HG02943 (cell line): ENCODE results near the gene TJP3.

Experiments
- ATAC-seq: cut with Tn5 transposase; IDR thresholded peaks from one replicate; pipeline ENCODE4 v1.9.1; 2021; ENCODE audit warnings: mild to moderate bottlenecking, low read depth, moderate library complexity; ENCODE audit not compliant: unreplicated experiment

The TJP3 gene

DNA sequence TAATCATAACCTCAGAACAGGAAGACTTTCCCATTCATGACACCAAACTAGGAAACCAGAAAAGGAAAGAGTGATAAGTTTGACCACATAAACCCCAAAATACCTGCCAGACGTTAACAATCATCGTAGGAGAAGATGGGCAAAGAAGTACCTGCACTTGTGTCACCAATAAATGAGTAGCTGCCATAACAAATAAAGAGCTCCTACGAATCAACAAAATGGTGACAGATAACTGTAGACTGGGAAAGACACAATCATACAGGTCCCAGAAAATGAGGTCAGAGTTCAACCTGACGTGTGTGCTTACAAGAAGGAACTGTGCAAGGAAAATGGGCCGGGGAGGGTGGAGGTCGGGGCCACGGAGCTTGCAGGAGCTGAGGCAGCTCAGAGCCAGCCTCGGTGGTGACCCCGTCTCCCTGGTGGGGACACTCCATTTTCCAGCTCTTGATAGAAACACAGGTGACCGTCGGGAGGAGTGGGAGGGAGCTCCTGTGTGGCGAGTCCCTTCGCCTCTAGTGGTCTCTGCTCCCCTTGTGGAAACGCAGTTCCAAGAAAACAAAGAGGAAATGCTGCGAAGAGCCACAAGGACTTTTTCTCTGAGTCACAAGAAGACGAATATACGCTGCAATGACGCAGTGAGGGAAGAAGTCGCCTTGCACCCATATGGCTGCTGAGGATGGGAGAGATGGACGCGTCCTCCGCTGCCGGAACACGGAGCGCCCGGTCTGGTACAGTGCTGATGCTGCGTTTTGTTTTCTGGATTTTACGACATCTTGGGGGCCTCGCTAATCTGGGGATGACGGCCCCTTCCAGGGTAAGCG lies 17.4 kb upstream of the TJP3 start:
- ATAC-seq: no peak

DNA sequence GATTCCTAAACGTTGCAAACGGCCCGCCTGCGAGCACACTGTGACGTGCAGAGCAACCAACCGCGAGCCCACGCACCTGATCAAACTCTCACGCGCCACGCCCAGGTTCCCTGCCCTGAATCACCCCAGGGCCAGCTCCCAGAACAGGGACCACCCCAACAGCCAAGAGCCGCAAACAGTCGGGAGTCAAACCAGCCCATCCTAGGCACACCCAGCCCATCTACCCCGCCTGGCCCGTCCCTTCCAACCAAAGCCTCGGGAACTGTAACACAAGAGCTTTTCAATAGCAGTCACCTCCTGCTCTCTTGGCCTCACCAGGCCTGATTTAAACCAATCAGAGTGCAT lies 16.8 kb upstream of the TJP3 start:
- ATAC-seq: no peak

DNA sequence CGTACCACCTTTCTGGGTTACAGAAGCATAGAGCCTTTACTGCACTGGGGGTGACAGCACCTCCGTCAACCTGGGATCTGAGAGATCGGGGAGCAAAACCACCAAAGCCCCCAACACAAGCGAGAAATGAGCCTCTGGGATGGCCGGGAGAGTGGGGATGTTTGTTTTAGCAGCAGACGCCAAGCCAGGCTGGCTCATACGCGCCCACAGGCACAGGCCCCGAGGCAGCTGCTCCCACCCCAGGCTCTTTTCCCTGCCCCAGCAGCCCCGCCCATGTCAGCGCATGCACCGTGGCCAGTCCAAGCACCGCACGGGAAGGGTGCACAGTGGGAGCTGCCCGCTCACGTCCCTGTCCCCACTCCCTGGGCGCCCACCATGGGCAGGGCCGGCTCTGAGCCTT lies 16.5 kb upstream of the TJP3 start:
- no peak for ATAC-seq

DNA sequence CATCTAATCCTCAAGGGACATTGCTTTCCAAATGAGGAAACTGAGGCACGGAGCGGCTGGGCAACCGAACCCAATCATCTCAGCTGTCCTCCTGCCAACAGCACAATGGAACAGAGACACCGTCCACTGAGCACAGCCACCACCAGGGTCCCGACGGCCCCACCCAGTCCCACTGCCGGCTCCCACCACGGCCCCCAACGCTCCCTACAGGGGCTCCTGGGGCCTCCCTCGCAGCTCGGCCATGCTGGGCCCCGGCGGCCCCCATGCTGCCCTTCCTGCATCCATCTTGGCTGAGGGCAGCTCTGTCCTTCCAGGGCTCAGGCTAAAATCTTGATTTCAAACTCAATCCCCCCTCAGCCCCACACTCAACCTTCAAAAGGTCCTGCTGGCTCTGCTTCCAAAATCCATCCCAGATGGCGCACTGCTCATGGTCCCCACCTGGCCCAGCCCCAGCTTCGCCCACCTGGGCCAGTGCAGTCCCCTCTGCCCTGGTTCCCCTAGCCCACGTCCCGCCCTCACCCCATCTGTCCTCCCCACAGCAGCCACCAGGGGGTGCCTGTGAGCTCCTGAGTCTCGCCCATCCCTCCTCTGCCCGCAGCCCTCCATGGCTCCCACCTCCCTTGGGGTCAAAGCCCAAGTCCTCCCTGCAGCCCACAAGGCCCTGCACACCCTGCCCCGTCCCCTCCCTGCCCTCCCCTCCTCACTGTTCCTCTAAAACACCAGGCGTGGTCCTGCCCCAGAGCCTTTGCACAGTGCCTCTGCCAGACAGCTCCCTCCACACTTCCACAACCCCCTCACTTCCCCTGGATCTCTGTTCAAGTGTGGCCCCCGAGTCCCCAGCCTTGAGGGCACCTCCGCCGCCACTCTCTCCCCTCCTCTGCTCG lies 15.8 kb upstream of the TJP3 start:
- no peak for ATAC-seq

DNA sequence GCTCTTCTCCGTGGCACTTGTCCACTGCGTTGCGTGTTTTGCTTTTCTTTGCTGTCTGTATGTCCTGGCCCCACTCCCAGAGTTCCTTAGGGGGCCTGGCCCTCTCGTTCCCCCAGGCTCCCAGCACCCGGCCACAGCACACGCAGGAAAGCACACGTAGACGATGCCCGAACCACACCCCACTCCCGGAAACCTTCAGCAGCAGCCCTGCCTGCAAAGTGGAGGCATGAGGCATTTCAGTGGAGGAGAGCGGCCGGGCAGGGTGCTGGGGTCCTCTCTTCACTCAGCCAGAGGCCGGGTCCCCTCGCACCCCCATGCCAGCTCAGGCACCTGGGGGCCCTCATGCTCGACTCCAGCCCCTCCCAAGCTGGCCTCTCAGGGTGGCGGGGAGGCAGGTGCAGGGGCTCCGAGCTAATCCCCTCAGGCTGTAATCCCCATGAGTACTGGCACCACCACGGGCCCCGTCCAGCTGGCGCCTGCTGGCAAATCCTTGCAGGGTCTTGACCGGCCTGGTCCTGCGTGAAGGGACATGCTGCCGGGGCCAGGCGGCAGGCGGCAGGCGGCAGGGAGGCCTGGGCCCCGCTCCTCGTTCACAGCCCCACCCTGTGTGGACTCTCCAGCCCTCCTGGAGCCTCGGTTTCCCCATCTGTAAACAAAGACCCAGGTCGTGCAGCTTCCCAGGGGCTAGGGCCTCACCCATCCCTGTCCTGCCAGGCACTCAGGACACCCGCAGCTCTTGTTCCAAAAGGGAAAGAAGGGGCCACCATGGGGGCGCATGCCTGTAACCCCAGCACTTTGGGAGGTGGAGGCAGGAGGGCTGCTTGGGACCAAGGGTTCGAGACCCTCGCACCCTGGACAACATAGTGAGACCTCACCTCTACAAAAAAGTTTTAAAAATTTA lies 14.9 kb upstream of the TJP3 start:
- no peak for ATAC-seq

DNA sequence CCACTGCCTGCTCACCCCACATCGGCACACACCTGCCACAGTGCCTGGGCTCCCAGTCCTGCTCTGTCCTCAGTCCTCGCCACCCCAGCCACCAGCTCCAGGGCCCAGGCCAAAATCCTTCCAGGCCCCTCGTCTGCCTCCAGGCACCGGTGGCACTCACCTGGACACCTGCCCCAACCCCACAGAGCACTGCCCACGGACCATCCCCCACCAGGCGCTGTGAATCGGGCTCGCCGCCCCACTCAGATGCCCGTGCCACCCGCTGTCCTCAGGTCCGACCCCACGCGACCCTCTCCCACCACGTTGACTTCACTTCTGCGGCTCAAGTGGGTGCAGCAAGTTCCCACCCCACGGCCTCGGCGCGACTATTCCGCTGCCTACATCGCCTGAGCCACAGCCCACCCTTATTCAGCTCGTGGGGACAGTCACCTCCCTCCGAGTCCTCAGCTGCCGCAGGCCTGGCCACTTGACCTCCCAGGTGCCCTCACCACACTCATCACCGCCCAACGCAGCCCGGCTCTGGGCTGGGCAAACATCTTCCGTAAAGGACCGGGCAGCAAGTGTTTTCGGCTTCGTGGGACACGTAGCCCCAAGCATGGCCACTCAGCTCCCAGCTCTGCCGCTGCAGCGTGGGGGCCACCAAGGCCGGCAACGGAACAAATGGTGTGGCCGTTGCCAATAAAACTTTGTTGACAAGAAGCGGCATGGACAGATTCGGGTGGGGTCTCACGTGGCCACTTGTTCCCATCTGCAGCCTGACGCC lies 13.6 kb upstream of the TJP3 start:
- no peak for ATAC-seq

DNA sequence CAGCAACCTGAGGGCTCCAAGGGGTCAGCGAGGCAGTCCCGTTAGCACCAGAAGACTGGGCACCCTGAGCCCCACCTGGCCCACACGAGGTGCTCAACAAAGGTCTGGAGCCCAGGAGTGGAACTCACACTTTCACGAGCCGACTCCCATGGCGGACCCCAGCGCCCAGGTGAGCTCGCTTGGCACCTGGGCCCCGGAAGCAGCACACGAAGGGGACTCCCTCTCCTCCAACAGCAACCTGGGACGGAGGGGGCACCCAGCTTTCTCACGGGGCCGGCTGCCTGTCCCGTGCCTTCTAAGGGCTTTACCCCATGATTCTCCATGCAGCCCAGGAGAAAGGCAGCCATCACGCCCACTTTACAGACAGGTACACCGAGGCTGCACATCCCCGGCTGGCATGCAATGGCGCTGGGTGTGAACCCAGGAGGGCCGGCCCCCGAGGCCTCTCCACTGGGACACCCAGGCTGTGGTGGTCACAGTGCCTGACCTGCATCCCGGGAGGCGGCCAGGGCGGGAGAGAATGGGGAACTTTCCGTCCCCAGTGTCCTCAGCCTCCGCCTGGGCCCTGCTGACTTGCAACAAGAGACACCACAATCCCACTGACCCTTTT lies 13.0 kb upstream of the TJP3 start:
- no peak for ATAC-seq

DNA sequence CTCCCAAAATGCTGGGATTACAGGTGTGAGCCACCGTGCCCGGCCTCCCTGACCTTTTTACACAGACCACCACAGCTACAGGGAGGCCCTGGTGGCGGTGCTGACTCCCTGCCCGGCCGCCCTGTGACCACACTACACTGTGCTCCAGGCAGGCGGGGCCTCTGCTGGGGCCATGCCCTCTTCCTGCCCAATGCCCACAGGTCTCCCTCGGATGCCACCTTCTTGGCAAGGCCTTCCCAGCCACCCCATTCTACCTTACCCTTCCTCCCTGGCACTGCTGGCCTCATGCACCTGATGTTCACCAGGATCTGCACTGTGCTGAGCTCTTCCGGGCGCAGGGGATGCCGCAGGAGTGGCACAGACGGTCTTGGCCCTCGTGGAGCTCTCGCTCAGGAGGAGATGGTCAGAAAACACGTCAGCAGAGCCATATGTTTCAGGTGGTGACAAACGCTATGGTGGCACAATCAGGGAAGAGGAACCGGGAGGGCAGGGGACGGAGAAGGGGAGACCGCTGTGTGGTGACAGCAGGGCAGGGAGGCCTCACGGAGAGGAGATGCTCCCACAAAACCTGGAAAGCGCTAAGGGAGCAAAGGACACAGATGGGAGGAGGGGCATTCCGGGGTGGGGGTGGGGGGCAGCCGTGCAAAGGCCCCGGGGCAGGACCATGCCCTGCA lies 12.1 kb upstream of the TJP3 start:
- no peak for ATAC-seq

DNA sequence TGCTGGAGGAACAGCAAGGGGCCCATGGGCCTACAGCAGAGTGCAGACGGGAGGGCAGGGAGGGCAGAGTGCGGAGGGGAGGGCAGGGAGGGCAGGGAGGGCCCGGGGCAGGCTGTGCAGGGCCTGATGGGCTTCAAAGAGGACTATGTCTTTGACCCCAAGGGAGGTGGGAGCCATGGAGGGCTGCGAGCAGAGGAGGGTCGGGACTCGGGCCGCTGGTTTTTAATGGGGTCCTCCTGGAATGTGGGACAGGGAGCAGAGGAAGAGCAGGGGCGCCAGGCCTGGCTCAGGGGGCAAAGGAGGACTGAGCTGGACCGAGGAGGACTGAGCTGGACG lies 11.6 kb upstream of the TJP3 start:
- no peak for ATAC-seq

DNA sequence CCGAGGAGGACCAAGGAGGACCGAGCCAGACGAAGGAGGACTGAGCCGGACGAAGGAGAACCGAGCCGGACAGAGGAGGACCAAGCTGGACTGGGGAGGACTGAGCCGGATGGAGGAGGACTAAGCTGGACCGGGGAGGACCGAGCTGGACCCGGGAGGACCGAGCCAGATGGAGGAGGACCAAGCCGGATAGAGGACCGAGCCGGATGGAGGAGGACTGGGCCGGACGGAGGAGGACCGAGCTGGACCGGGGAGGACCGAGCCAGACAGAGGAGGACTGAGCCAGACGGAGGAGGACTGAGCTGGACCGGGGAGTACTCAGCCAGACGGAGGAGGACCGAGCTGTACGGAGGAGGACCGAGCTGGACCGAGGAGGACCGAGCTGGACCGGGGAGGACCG lies 11.1 kb upstream of the TJP3 start:
- ATAC-seq: no peak

DNA sequence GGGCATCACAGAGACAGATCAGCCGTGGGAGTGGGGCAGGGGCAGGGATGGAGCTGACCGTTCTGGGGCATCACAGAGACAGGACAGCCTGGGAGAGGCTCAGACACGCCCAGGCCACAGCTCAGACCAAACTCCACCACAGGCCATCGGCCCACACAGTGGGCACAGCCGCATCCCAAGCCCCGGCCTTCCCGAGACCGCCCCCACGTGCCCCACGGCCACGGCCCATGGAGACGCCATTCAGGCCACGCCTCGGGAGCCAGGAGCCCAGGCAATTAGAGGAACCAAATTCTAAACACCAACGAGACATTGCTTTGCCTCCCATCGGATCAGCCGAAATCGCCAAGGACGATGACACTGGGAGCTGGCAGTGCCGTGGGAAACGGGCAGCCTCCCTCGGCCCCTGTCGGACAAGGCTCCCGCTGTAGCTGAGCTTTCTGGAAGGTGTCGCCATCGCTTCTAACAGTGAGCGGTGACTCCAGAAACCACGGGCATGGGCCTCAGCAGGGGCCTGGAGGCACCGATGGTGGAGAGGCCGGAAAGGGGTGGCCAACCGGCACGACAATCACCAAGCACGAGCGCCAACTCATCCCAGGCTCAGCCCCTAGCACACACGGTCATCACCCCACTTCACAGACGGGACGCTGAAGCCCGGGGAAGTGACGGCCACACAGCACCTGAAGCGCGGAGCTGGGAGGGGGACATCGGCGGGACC lies 10.4 kb upstream of the TJP3 start:
- ATAC-seq: no peak

DNA sequence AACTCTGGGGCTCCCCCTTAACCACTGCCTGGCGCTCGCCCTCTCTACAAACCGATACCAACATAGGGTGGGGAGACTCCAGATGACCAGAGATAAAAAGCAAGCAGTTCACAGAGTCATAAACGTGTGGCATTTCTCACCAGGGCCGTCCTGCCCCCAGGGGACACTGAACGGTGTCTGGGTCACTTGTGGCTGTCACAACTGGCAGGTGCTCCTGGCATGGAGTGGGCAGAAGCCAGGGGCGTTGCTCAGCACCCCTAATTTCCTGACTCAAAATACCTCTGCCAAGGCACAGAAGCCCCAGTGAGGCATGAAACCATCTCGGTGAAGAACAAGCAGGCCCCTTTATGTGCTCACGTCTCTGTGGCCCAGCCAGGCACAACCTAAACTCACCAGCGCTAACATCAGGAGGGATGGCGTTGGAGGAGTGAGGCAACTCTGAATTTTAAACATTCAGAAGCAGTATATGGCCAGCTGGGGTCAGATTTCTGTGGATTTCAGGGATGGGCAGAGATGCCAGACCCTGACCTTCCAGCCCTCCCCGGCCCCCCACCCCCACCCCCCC lies 9.7 kb upstream of the TJP3 start:
- ATAC-seq: no peak

DNA sequence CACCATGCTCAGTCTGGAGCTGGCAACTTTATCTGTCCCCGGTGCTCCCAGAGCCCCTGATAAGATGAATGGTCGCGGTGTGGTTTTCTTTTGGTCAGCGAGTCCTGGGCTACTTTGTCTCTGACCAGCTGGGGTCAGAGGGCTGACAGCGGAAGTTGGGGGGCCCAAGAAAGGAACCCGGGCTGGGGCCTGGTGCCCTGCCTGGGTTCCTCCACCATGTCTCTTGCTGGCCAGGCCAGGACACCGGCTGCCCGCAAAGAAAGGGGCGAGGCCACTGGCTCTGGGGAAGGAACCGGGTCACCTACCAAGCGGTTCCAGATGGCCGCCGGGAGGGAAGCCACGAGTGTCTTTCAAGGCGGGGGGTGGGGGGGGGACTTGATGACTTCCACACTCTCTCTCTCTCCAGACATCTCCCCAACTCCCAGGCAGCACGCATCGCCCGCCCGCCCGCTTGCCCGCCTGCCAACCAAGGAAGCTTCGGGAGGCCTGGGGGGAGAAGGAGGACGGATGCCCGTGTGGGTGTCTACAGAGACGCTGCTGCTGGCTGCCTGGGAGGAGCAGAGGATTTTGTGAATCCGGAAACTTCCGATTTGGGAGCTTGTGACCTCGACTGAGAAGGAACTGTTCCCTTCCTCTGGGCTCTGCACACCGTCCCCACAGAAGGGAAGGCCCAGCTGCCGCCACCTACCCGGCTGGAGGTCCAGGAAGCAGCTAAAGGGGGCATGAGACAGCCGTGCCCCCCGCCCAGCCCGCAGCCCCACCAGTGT lies 9.0 kb upstream of the TJP3 start:
- ATAC-seq: no peak

DNA sequence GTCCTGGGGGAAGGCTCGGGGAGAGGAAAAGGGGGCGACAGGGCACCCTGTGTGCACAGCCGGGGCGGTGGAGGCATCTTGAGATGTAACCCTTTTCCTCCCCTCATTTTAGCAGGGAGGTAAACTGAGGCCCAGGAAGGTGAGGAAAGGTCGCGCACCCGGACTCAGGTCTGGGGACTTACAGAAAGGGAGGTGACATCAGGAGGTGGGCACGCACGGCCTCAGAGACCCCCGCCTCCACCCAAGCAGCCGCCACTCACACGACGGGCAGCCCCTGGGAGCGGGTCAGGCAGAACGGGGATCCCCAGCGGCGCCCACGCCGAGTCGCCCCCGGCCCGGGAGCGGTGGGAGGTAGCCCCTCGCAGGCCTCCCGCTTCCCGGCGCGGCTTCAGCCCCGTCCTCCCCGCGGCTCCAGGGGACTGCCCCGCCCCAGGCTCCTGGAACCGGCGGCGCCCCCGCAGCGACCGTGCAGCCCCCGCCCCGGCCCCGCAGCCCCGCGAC lies 8.4 kb upstream of the TJP3 start:
- peak; percentile 6 for ATAC-seq

DNA sequence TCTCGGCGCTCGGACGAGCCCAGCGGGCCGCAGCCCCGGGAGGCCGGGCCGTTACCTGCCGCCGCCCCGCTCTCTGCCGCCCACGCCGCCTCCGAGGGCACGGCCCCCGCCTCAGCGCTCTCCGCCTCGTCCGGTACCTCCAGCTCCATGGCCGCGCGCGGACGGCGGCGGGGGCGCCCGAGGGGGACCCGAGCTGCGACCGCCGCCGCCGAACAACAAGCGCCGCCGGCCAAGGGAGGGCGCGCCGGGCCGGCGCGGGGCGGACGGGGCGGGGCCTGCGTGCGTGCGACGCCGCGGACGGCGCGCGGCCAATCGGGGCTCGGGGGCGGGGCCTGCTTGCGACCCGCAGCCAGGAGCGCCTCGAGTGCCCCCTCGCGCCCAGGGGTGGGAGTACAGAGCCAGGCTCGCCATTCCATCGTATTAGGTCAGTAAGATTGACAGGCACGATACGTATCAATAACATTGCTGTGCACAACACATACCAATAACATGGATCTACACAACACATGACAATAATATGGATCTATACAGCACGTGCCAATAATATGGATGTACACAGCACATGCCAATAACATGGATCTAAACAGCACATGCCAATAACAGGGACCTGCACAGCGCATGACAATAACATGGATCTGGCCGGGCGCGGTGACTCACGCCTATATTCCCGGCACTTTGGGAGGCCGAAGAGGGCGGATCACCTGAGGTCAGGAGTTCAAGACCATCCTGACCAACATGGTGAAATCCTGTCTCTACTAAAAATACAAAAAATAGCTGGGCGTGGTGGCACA lies 7.7 kb upstream of the TJP3 start, which contains the start of gene PIP5K1C:
TSS of gene PIP5K1C (minus strand) at position 227 of the 791 bp plus-strand sequence. CDS start at position 149, 78 bp downstream.
- ATAC-seq: peak; percentile 73

DNA sequence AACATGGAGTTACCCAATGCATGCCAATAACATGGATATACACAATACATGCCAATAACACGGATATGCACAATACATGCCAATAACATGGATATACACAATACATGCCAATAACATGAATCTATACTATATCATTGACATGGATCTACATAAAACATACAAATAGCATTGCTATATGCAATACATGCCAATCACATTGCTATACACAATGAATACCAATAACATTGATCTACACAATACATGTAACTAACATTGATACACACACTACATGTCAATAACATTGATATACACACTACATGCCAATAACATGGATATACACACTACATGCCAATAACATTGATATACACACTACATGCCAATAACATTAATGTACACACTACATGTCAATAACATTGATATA lies 7.0 kb upstream of the TJP3 start:
- no peak for ATAC-seq

DNA sequence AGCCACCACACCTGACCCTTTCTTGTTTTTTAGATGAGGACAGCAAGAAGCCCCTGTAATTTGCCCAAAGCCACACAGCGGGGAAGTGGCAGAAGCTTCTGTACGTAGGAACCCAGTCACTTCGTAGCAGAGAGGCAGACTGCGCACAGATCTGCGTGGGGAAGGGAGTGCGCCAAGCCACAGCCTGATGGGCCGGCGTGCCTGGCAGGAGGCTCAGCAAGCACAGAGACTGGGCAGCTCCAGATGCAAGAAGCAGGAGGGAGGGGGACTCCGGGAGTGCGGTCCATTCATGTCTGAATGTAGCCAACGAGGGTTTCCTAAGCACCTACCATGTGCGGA lies 347 bp upstream of the TJP3 start:
- no peak for ATAC-seq
